A549 (cell line): ENCODE measurements around the gene GTF3A.

ENCODE experiments used
- CTCF ChIP-seq: fragments of >200 bp; sonication (Bioruptor Twin); formaldehyde crosslinking; IDR thresholded peaks from 3 replicates; pipeline ENCODE4 v1.5.1; 2016
- EP300 ChIP-seq, 2 experiments: fragments of >200 bp; sonication (Bioruptor Twin); formaldehyde crosslinking; IDR thresholded peaks; 2 replicates in 1 of 2; 3 replicates in 1 of 2; pipeline ENCODE4 v1.6.1; 2016 to 2017
- KDM1A ChIP-seq: fragments of 200-600 bp; sonication (generic); IDR thresholded peaks from 2 replicates; pipeline ENCODE4 v1.6.1; 2016; ENCODE audit warnings: low read depth, mild to moderate bottlenecking
- POLR2A ChIP-seq: IDR thresholded peaks from 2 replicates; pipeline ENCODE4 v1.6.1; 2012; ENCODE audit warnings: mild to moderate bottlenecking, low read length
- RAD21 ChIP-seq, 2 experiments: fragments of >200 bp in 1 of 2; sonication (Bioruptor Twin) in 1 of 2; formaldehyde crosslinking in 1 of 2; IDR thresholded peaks in 1 of 2; conservative IDR thresholded peaks in 1 of 2; 2 replicates in 1 of 2; 3 replicates in 1 of 2; pipeline ENCODE4 v1.6.1; 2012 to 2018; ENCODE audit warnings: inconsistent platforms in 1 of 2
- REST ChIP-seq: fragments of 200-600 bp; sonication (generic); IDR thresholded peaks from 2 replicates; pipeline ENCODE4 v1.6.1; 2016; ENCODE audit warnings: antibody characterized with exemption, mild to moderate bottlenecking, moderate library complexity
- SMC3 ChIP-seq: fragments of >200 bp; sonication (Bioruptor Twin); formaldehyde crosslinking; IDR thresholded peaks from 3 replicates; pipeline ENCODE4 v1.6.1; 2018; ENCODE audit warnings: inconsistent platforms
- USF2 ChIP-seq: fragments of 450-650 bp; IDR thresholded peaks from 2 replicates; pipeline ENCODE4 v1.6.1; 2014; ENCODE audit warnings: antibody characterized with exemption

GRCh38 chr13:27423333-27423732, 1.1 kb upstream of the GTF3A start:
- no peak for TF ChIP-seq POLR2A
- TF ChIP-seq USF2, result no peak
- no peak for TF ChIP-seq RAD21 (conservative IDR thresholded peaks at IDR 0.05 in 1 of 2, IDR thresholded peaks at IDR 0.05 in 1 of 2)
- no peak for TF ChIP-seq CTCF
- TF ChIP-seq SMC3, result no peak
- TF ChIP-seq KDM1A, result no peak
- no peak for TF ChIP-seq EP300 (IDR thresholded peaks at IDR 0.05)
- TF ChIP-seq REST, result no peak
